OCI-LY1 (cell line): ENCODE data around the gene SEC61B.

Experiments used
- H2AFZ ChIP-seq: fragments of 200-600 bp; sonication (generic), shearing (Covaris generic); 2 replicates; pipeline ENCODE4 v1.6.0; 2014; ENCODE audit warnings: antibody characterized with exemption, mild to moderate bottlenecking, low read length
- H3F3A ChIP-seq: fragments of 200-600 bp; sonication (generic), shearing (Covaris generic); 2 replicates; pipeline ENCODE4 v1.6.0; 2014; ENCODE audit warnings: mild to moderate bottlenecking, antibody characterized with exemption, low read length, moderate library complexity; ENCODE audit not compliant: insufficient read depth
- H3K27ac ChIP-seq: fragments of 200-600 bp; sonication (generic); 2 replicates; pipeline ENCODE4 v1.5.1; 2014; ENCODE audit warnings: low read length, mixed run types, mild to moderate bottlenecking, low read depth; ENCODE audit not compliant: poor library complexity, severe bottlenecking
- H3K27me3 ChIP-seq: fragments of 200-600 bp; sonication (generic); 2 replicates; pipeline ENCODE4 v1.6.0; 2014; ENCODE audit warnings: antibody characterized with exemption, mild to moderate bottlenecking, low read length, moderate library complexity; ENCODE audit not compliant: insufficient read depth
- H3K36me3 ChIP-seq: fragments of 200-600 bp; sonication (generic); 2 replicates; pipeline ENCODE4 v1.6.1; 2014; ENCODE audit warnings: mild to moderate bottlenecking, antibody characterized with exemption, low read length, moderate library complexity, mixed read lengths; ENCODE audit not compliant: insufficient read depth
- H3K4me1 ChIP-seq: fragments of 200-600 bp; sonication (generic); 2 replicates; pipeline ENCODE4 v1.5.1; 2014; ENCODE audit warnings: mild to moderate bottlenecking, low read length, moderate library complexity; ENCODE audit not compliant: insufficient read depth, severe bottlenecking
- H3K4me2 ChIP-seq: fragments of 200-600 bp; sonication (generic), shearing (Covaris generic); 2 replicates; pipeline ENCODE4 v1.6.1; 2014; ENCODE audit warnings: low read length
- H3K4me3 ChIP-seq: fragments of 200-600 bp; sonication (generic); 2 replicates; pipeline ENCODE4 v1.5.1; 2014; ENCODE audit warnings: low read length, low read depth, mild to moderate bottlenecking, mixed read lengths; ENCODE audit not compliant: poor library complexity, severe bottlenecking
- H3K79me2 ChIP-seq: fragments of 200-600 bp; shearing (Covaris generic); 2 replicates; pipeline ENCODE4 v1.6.1; 2016; ENCODE audit warnings: mixed run types, low read length, mixed read lengths; ENCODE audit not compliant: insufficient read depth
- H3K9ac ChIP-seq: fragments of 200-600 bp; sonication (generic), shearing (Covaris generic); 2 replicates; pipeline ENCODE4 v1.6.1; 2014; ENCODE audit warnings: mild to moderate bottlenecking, low read length, mixed read lengths
- H3K9me2 ChIP-seq: fragments of 200-600 bp; sonication (generic), shearing (Covaris generic); 2 replicates; pipeline ENCODE4 v1.6.1; 2014; ENCODE audit warnings: low read depth, mild to moderate bottlenecking, low read length, mixed read lengths
- H3K9me3 ChIP-seq: fragments of 200-600 bp; shearing (Covaris generic); 2 replicates; pipeline ENCODE4 v1.6.1; 2014; ENCODE audit warnings: low read length, mixed read lengths
- H4K20me1 ChIP-seq: fragments of 200-600 bp; sonication (generic), shearing (Covaris generic); 2 replicates; pipeline ENCODE4 v1.6.0; 2016; ENCODE audit warnings: mild to moderate bottlenecking, low read length; ENCODE audit not compliant: insufficient read depth
- EZH2 ChIP-seq: fragments of 200-600 bp; sonication (generic), shearing (Covaris generic); IDR thresholded peaks from 2 replicates; pipeline ENCODE4 v1.8.0; 2017; ENCODE audit warnings: borderline replicate concordance, mixed run types, mild to moderate bottlenecking, antibody characterized with exemption, low read length, moderate library complexity, mixed read lengths
- TF ChIP-seq, protein P1 (sequence below): fragments of 200-600 bp; sonication (generic), shearing (Covaris generic); IDR thresholded peaks from 2 replicates; pipeline ENCODE4 v1.5.1; 2017; ENCODE audit warnings: mild to moderate bottlenecking, antibody characterized with exemption, low read length, moderate library complexity, mixed read lengths

The SEC61B gene

DNA sequence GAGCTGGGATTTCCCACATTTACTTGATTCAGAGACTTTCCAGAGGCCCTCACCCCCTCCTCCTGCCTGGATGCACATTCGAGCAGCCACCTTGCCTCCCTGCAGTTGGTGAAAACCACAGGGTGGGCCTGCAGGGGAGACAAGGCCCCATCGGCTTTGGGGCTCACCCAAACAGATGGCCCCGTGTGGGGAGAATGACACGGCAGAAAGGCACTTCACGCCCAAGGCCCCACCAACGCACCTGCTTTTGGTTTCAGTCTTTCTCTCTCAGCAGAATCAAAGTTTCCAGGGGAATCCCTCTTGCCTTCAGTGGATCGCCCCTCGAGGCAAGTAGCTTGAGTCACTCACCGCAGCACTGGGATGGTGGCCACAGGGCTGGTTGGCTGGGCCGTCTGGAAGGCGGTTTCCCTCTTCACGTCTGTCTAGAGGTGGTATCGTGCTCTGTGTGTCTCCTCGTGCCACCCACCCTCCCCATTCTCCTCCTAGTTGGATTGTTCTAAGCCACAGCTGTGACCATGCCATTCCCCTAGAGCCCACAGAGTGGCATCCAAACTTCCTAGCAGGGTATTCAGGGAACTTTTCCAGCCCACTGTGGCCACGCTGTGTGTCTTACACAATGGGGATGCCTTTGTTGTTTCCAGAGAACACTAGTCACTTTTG lies 31.8 kb downstream of the SEC61B start:
- Histone ChIP-seq H3K27ac (peak overlapping the region; percentile 89), H4K20me1 (no peaks in the 10 kb centered on the region), H3F3A (0 out of 2 replicates have a peak, but pooled peaks cover 3% of the 10 kb centered on the region), H3K27me3 (no peaks in the 10 kb centered on the region), H3K9ac (peak overlapping the region; percentile 36), H3K4me2 (peak overlapping the region; percentile 33), H3K79me2 (no peaks in the 10 kb centered on the region), H3K4me1 (peaks cover 59% of the 10 kb centered on the region), H3K9me3 (no peaks in the 10 kb centered on the region), H3K9me2 (no peaks in the 10 kb centered on the region), H3K36me3 (no peaks in the 10 kb centered on the region), H3K4me3 (peak overlapping the region; percentile 1), H2AFZ (no peak overlapping the region)
- no peak for TF ChIP-seq EZH2
- TF ChIP-seq, protein P1, sequence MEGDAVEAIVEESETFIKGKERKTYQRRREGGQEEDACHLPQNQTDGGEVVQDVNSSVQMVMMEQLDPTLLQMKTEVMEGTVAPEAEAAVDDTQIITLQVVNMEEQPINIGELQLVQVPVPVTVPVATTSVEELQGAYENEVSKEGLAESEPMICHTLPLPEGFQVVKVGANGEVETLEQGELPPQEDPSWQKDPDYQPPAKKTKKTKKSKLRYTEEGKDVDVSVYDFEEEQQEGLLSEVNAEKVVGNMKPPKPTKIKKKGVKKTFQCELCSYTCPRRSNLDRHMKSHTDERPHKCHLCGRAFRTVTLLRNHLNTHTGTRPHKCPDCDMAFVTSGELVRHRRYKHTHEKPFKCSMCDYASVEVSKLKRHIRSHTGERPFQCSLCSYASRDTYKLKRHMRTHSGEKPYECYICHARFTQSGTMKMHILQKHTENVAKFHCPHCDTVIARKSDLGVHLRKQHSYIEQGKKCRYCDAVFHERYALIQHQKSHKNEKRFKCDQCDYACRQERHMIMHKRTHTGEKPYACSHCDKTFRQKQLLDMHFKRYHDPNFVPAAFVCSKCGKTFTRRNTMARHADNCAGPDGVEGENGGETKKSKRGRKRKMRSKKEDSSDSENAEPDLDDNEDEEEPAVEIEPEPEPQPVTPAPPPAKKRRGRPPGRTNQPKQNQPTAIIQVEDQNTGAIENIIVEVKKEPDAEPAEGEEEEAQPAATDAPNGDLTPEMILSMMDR = no peak

DNA sequence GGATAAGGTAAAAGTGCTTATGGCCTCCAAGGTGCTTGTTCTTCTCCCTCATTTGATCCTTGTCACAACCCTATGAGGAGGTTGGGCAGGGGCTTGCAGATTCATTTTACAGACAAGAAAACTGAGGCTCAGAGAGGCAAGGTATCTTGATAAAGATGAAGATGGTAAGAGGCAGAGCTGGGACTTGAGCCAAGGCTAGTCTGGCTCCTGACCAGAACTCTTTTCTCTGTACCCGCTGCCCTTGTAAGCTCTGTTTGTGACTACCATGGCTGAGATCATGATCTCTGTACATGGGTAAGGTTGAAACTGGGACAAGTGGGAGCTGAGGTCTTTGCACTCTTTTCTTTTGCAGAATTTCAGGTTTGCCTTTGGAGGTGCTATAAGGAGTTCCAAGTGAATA lies 33.6 kb downstream of the SEC61B start:
- Histone ChIP-seq H4K20me1 (no peaks in the 10 kb centered on the region), H3K36me3 (no peaks in the 10 kb centered on the region), H3K4me1 (peaks cover 70% of the 10 kb centered on the region), H2AFZ (no peak overlapping the region), H3K9me3 (no peaks in the 10 kb centered on the region), H3K27ac (peak overlapping the region; percentile 89), H3K9ac (no peak overlapping the region), H3K4me2 (no peak overlapping the region), H3K27me3 (no peaks in the 10 kb centered on the region), H3K79me2 (no peaks in the 10 kb centered on the region), H3F3A (0 out of 2 replicates have a peak, but pooled peaks cover 3% of the 10 kb centered on the region), H3K9me2 (no peaks in the 10 kb centered on the region), H3K4me3 (no peak overlapping the region)
- TF ChIP-seq, protein P1 = no peak
- no peak for TF ChIP-seq EZH2

DNA sequence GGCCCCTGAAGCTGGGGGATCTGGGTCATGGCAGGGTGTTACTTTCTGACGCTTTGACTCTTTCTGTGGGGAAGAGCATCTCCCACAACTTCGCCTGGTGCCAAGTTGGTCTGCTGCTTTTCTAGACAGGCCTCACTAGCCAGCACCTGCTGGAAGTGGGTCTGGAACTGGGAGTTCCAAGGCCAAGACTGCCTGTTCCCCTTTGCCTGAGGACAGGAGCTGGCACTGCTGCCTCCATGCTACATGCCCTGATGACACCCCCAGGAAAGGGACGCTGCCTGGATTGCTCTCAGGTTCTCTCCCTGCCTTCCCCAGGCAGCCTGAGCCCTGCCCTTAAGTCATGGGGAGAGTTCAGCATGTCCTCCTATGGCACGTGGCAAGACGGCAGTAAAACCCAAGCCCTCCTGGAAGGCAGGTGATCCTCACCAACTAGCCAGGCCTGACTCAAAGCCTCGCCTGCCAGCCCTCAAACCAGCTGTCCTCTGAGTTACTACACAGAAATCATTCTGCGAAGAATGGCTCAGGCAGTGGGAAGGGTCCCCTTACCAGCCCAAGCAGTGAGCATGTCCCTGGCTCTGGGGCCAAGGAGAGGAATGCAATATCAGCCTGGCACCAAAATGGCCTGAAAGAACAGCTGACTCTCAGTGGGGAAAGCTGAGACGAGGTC lies 35.8 kb downstream of the SEC61B start:
- no peak overlapping the region for H3K9ac ChIP-seq
- no peak for TF ChIP-seq EZH2
- TF ChIP-seq, protein P1 = no peak
- no peak overlapping the region for H3K4me2 ChIP-seq
- H3K27me3 ChIP-seq = no peaks in the 10 kb centered on the region
- H3K4me3 ChIP-seq = no peak overlapping the region
- H3K36me3 ChIP-seq = no peaks in the 10 kb centered on the region
- H2AFZ ChIP-seq = no peak overlapping the region
- no peaks in the 10 kb centered on the region for H3K9me2 ChIP-seq
- H4K20me1 ChIP-seq = no peaks in the 10 kb centered on the region
- H3K27ac ChIP-seq = peak overlapping the region; percentile 80
- 0 out of 2 replicates have a peak, but pooled peaks cover 3% of the 10 kb centered on the region for H3F3A ChIP-seq
- peaks cover 58% of the 10 kb centered on the region for H3K4me1 ChIP-seq
- no peaks in the 10 kb centered on the region for H3K79me2 ChIP-seq
- H3K9me3 ChIP-seq = no peaks in the 10 kb centered on the region
